Retinal pigment epithelial cell (primary cell): ENCODE data around the gene MFAP5.
"Not testable (repeated sequence)": the region's sequence is repeated elsewhere in the genome, so short reads cannot be mapped to it uniquely, and the experiment has no call there.

Experiments used
- DNase-seq: peaks from one replicate; pipeline ENCODE4 v3.0.0-alpha.2; 2010; ENCODE audit warnings: low read depth
- H3K4me3 ChIP-seq: 2 replicates; pipeline ENCODE4 v1.5.1; 2011; ENCODE audit warnings: mild to moderate bottlenecking, low read length, control low read depth, moderate library complexity
- CTCF ChIP-seq: conservative IDR thresholded peaks from 2 replicates; pipeline ENCODE4 v1.5.1; 2011; ENCODE audit warnings: low read depth, low read length, control low read depth, inconsistent platforms

MFAP5 gene

DNA sequence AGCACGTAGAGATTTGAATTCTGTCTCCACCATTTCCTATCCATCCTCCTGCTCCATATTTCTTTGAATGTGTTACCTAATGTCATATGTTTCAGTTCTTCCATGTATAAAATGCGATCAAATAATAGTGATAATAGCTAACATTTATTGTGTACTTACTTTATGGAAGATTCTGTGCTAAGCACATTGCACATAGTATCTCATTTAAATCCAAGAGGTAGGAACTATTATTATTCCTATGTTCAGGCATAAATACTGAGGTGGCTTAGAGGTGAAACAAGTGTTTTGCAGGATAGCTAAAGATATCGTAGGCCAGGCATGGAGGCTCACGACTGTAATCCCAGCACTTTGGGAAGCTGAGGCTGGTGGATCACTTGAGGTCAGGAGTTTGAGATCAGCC, 32.5 kb downstream of the MFAP5 start:
- no peak for DNase-seq
- no peak overlapping the region for H3K4me3 ChIP-seq
- no peak for TF ChIP-seq CTCF

GRCh38 chr12:8629486-8630033, 33.1 kb downstream of the MFAP5 start:
- no peak for DNase-seq
- no peak for TF ChIP-seq CTCF
- no peak overlapping the region for H3K4me3 ChIP-seq

GRCh38 chr12:8628731-8629130, 33.9 kb downstream of the MFAP5 start:
- no peak for DNase-seq
- H3K4me3 ChIP-seq, result no peak overlapping the region
- no peak for TF ChIP-seq CTCF

- not testable (repeated sequence) for H3K4me3 ChIP-seq, DNase-seq
Measured at GRCh38 chr12:8624750-8625149, 37.9 kb downstream of the MFAP5 start.

DNA sequence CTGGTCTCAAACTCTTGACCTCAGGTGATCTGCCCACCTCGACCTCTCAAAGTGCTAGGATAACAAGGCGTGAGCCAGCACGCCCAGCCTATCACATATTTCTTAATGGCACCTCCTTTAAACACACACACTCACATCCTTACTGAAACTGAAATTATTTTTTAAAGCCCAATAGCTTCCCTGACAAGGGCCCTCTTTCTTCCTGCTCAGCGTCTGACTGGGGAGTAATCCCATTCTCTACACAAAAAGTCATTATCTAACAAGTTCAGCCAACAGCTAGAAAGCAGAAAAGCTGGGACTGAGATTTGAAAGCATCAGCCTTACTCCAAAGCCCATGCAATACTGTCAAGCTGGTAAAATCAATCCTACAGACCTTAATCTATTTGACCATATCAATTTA, 40.0 kb downstream of the MFAP5 start:
- no peak for DNase-seq
- TF ChIP-seq CTCF, result no peak
- no peak overlapping the region for H3K4me3 ChIP-seq

- TF ChIP-seq CTCF, result no peak
- no peak for DNase-seq
- no peak overlapping the region for H3K4me3 ChIP-seq
Measured at GRCh38 chr12:8615206-8615605, 47.4 kb downstream of the MFAP5 start.

GRCh38 chr12:8613881-8614280, 48.7 kb downstream of the MFAP5 start:
- not testable (repeated sequence) for DNase-seq, H3K4me3 ChIP-seq

- no peak for TF ChIP-seq CTCF
- no peak within 1 kb of the TSS for H3K4me3 ChIP-seq
- DNase-seq, result no peak
Measured at GRCh38 chr12:8612629-8613028, 50.0 kb downstream of the MFAP5 start, which contains the start of gene AICDA. AICDA (minus strand) TSS chr12:8612859; CDS start chr12:8612767, 92 bp downstream.
